K562 treated with DMSO at 1 percent for 4 hours (cell line): ENCODE results near the gene RHOBTB3. TPM values are rescaled to one million over a fixed set of nuclear protein-coding genes. Genes with fewer than 3 reads are reported as not detected.

Source experiments
- total RNA-seq: library from RNA; unstranded; fragments of 300-600 nt; gene quantifications from 2 replicates; pipeline ENCODE4 v1.2.3, GENCODE V29; 2022; ENCODE audit not compliant: insufficient read depth

RHOBTB3 gene
- 49.5 and 61.7 TPM in 2 replicates for total RNA-seq

GRCh38 chr5:95730730-95731570 lies at the start of gene RHOBTB3:
TSS of gene RHOBTB3 (plus strand) at chr5:95731336. CDS start at chr5:95731683, 347 bp downstream.

GRCh38 chr5:95682891-95683290 lies 48.2 kb upstream of the RHOBTB3 start, which contains the start of gene SPATA9:
TSS of gene SPATA9 (minus strand) at chr5:95682991. CDS start at chr5:95682854, 137 bp downstream.

GRCh38 chr5:95822542-95823181 lies 91.5 kb downstream of the RHOBTB3 start, which contains the start of gene GLRX:
TSS of gene GLRX (minus strand) at chr5:95822726. CDS start at chr5:95822662, 64 bp downstream.

Other genes with a start within 250 kb of the RHOBTB3 start
- 16.9 and 21.5 TPM in 2 replicates for gene SKIC3, start 176.4 kb upstream of the RHOBTB3 start, total RNA-seq
- gene ARSK, start 176.2 kb upstream of the RHOBTB3 start, total RNA-seq = 5.3 and 6.3 TPM in 2 replicates
- gene GPR150, start 111.2 kb upstream of the RHOBTB3 start, total RNA-seq = not detected in 2 replicates
- gene RFESD, start 84.6 kb upstream of the RHOBTB3 start, total RNA-seq = 16.9 and 24.9 TPM in 2 replicates
- not detected in 2 replicates for gene SPATA9, start 48.3 kb upstream of the RHOBTB3 start, total RNA-seq
- gene GLRX, start 91.4 kb downstream of the RHOBTB3 start, total RNA-seq = 32.5 and 36.3 TPM in 2 replicates
- 6.6 and 7.2 TPM in 2 replicates for gene ELL2, start 230.5 kb downstream of the RHOBTB3 start, total RNA-seq